Kidney epithelial cell (primary cell): ENCODE results near the gene LIPM. TPM values are rescaled to one million over a fixed set of nuclear protein-coding genes. Genes with fewer than 3 reads are reported as not detected.
"Not testable (repeated sequence)": the region's sequence is repeated elsewhere in the genome, so short reads cannot be mapped to it uniquely, and the experiment has no call there.

Experiments used
- DNase-seq: peaks from one replicate; pipeline ENCODE4 v3.0.0-alpha.2; 2010; ENCODE audit warnings: low read depth
- H3K27me3 ChIP-seq: 2 replicates; pipeline ENCODE4 v1.6.0; 2011; ENCODE audit warnings: low read length; ENCODE audit not compliant: control insufficient read depth, insufficient read depth
- H3K36me3 ChIP-seq: 2 replicates; pipeline ENCODE4 v1.5.1; 2011; ENCODE audit warnings: low read length; ENCODE audit not compliant: control insufficient read depth, insufficient read depth
- H3K4me3 ChIP-seq: 2 replicates; pipeline ENCODE4 v1.5.1; 2011; ENCODE audit warnings: low read depth, mild to moderate bottlenecking, control low read depth, low read length
- CTCF ChIP-seq: IDR thresholded peaks from 2 replicates; pipeline ENCODE4 v1.5.1; 2011; ENCODE audit warnings: mild to moderate bottlenecking, moderate library complexity, low read length, control low read depth, inconsistent platforms; ENCODE audit not compliant: insufficient read depth, poor library complexity, severe bottlenecking
- total RNA-seq: library from RNA; depleted of rRNA; stranded (reverse); fragments of >200 nt; gene quantifications from 2 replicates; pipeline ENCODE4 v1.2.3, GENCODE V29; 2015

LIPM gene
- total RNA-seq, 1 donor from 2014 or later: not detected

DNA sequence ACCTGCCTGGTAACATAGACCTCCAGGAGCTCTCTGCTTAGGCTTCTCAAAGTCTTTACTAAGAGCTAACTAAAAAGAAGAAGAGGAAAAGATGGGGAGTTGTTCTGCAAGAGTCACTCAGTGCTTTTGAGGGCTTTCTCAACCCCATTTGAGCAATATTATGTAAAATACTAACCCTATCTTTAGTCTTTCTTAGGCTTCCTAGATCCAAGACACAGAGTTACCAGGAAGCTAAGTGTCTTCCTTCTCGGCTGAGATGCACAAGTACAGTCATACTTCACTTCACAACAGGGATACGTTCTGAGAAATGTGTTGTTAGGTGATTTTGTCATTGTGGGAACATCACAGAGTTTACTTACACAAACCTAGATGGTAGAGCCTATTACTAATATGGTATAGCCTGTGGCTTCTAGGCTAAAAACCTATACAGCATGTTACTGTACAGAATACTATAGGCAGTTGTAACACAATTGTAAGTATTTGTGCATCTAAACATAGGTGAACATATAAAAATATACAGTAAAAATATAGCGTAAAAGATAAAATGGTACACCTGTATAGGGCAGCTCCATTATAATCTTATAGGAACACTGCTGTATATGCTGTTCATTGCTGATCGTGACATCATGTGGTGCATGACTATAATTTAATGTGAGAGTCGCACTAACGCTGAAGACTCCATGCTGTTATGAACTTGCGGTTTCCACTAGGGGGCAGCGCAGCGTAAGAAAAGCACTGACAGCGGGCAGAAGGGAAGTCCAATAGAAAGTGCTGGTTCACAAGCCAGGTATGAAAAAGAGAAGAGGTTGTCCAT is 32.8 kb downstream of the LIPM start:
- TF ChIP-seq CTCF: peak; percentile 86
- Histone ChIP-seq H3K4me3 (no peak overlapping the region), H3K27me3 (no peaks in the 10 kb centered on the region), H3K36me3 (no peaks in the 10 kb centered on the region)
- peak; percentile 38 for DNase-seq

- TF ChIP-seq CTCF: no peak
- no peak overlapping the region for H3K4me3 ChIP-seq
- DNase-seq: no peak
- no peaks in the 10 kb centered on the region for H3K27me3 ChIP-seq
- H3K36me3 ChIP-seq: no peaks in the 10 kb centered on the region
These were observed 33.3 kb downstream of the LIPM start for GRCh38 chr10:88835910-88836221.

- H3K27me3 ChIP-seq, DNase-seq, H3K4me3 ChIP-seq, H3K36me3 ChIP-seq: not testable (repeated sequence)
These were observed 35.1 kb downstream of the LIPM start for GRCh38 chr10:88837632-88838031.

GRCh38 chr10:88838766-88839350 is 36.3 kb downstream of the LIPM start:
- no peak overlapping the region for H3K4me3 ChIP-seq
- no peaks in the 10 kb centered on the region for H3K36me3 ChIP-seq

GRCh38 chr10:88840104-88840503 is 37.6 kb downstream of the LIPM start:
- no peak overlapping the region for H3K4me3 ChIP-seq
- no peaks in the 10 kb centered on the region for H3K36me3 ChIP-seq
- H3K27me3 ChIP-seq: no peaks in the 10 kb centered on the region
- no peak for TF ChIP-seq CTCF
- no peak for DNase-seq

More at GRCh38 chr10:88838766-88839350, 36.3 kb downstream of the LIPM start:
- TF ChIP-seq CTCF: no peak
- no peak for DNase-seq
- no peaks in the 10 kb centered on the region for H3K27me3 ChIP-seq

- no peak overlapping the region for H3K4me3 ChIP-seq
- no peaks in the 10 kb centered on the region for H3K36me3 ChIP-seq
- no peak for DNase-seq
- no peak for TF ChIP-seq CTCF
- no peaks in the 10 kb centered on the region for H3K27me3 ChIP-seq
These were observed 38.4 kb downstream of the LIPM start for GRCh38 chr10:88840881-88841280.
